Activated naive CD8-positive, alpha-beta T cell (primary cell): ENCODE measurements around the gene CHCHD5.
"Not testable (repeated sequence)": the region's sequence is repeated elsewhere in the genome, so short reads cannot be mapped to it uniquely, and the experiment has no call there.

Experiments
- H3K27ac Mint-ChIP-seq: one replicate; pipeline ENCODE4 v1.8.0; 2021; ENCODE audit warnings: mixed read lengths
- H3K27me3 Mint-ChIP-seq: one replicate; pipeline ENCODE4 v1.8.0; 2021; ENCODE audit warnings: mixed read lengths
- H3K36me3 Mint-ChIP-seq: one replicate; pipeline ENCODE4 v1.8.0; 2021; ENCODE audit warnings: mixed read lengths
- H3K4me1 Mint-ChIP-seq: one replicate; pipeline ENCODE4 v1.8.0; 2021; ENCODE audit warnings: low read depth, mixed read lengths
- H3K4me3 Mint-ChIP-seq: one replicate; pipeline ENCODE4 v1.8.0; 2021; ENCODE audit warnings: mild to moderate bottlenecking, mixed read lengths
- H3K9me3 Mint-ChIP-seq: one replicate; pipeline ENCODE4 v1.8.0; 2021; ENCODE audit warnings: low read depth, mixed read lengths

CHCHD5 gene

GRCh38 chr2:112604952-112605351, 20.5 kb downstream of the CHCHD5 start:
- Mint-ChIP-seq H3K36me3 (peaks cover 3% of the 10 kb centered on the region), H3K27ac (no peak overlapping the region), H3K27me3 (no peaks in the 10 kb centered on the region), H3K9me3 (no peaks in the 10 kb centered on the region), H3K4me1 (peaks cover 2% of the 10 kb centered on the region), H3K4me3 (no peak overlapping the region)

GRCh38 chr2:112605926-112606325, 21.5 kb downstream of the CHCHD5 start:
- Mint-ChIP-seq H3K27ac (no peak overlapping the region), H3K4me1 (no peaks in the 10 kb centered on the region), H3K27me3 (no peaks in the 10 kb centered on the region), H3K36me3 (peaks cover 3% of the 10 kb centered on the region), H3K4me3 (no peak overlapping the region), H3K9me3 (no peaks in the 10 kb centered on the region)

- H3K4me1 Mint-ChIP-seq: no peaks in the 10 kb centered on the region
- H3K27ac Mint-ChIP-seq: no peak overlapping the region
- H3K27me3 Mint-ChIP-seq: no peaks in the 10 kb centered on the region
- no peak overlapping the region for H3K4me3 Mint-ChIP-seq
- H3K36me3 Mint-ChIP-seq: peaks cover 3% of the 10 kb centered on the region
- no peaks in the 10 kb centered on the region for H3K9me3 Mint-ChIP-seq
Measured at GRCh38 chr2:112606547-112606946, 22.1 kb downstream of the CHCHD5 start.

GRCh38 chr2:112607680-112608438, 23.4 kb downstream of the CHCHD5 start:
- H3K9me3 Mint-ChIP-seq: no peaks in the 10 kb centered on the region
- H3K4me3 Mint-ChIP-seq: no peak overlapping the region
- H3K36me3 Mint-ChIP-seq: peaks cover 3% of the 10 kb centered on the region
- H3K27ac Mint-ChIP-seq: no peak overlapping the region
- no peaks in the 10 kb centered on the region for H3K27me3 Mint-ChIP-seq
- H3K4me1 Mint-ChIP-seq: no peaks in the 10 kb centered on the region

- not testable (repeated sequence) for H3K27me3 Mint-ChIP-seq, H3K36me3 Mint-ChIP-seq, H3K27ac Mint-ChIP-seq, H3K4me1 Mint-ChIP-seq, H3K4me3 Mint-ChIP-seq, H3K9me3 Mint-ChIP-seq
Measured at GRCh38 chr2:112609320-112609719, 24.9 kb downstream of the CHCHD5 start.

GRCh38 chr2:112612283-112612682, 27.9 kb downstream of the CHCHD5 start:
- not testable (repeated sequence) for H3K4me1 Mint-ChIP-seq, H3K9me3 Mint-ChIP-seq

GRCh38 chr2:112614201-112614840, 29.9 kb downstream of the CHCHD5 start:
- no peak overlapping the region for H3K27ac Mint-ChIP-seq
- peaks cover 1% of the 10 kb centered on the region for H3K27me3 Mint-ChIP-seq
- no peaks in the 10 kb centered on the region for H3K9me3 Mint-ChIP-seq
- H3K36me3 Mint-ChIP-seq: peaks cover 7% of the 10 kb centered on the region
- no peaks in the 10 kb centered on the region for H3K4me1 Mint-ChIP-seq
- H3K4me3 Mint-ChIP-seq: no peak overlapping the region

More at GRCh38 chr2:112612283-112612682, 27.9 kb downstream of the CHCHD5 start:
- not testable (repeated sequence) for H3K36me3 Mint-ChIP-seq, H3K4me3 Mint-ChIP-seq, H3K27me3 Mint-ChIP-seq, H3K27ac Mint-ChIP-seq

DNA sequence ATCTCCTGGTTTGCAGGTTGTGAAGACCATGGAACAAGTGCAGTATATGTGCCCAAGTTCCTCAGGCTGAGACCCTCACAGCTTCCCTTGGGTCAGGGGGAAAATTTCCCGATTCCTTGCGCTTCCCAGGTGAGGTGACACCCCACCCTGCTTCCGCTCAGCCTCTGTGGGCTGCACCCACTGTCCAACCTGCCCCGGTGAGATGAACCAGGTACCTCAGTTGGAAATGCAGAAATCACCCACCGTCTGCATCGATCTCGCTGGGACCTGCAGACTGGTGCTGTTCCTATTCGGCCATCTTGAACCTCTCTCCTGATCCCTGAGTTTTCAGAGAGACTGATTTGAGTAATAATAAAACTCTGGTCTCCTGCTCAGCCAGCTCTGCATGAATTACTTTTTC, 30.6 kb downstream of the CHCHD5 start:
- Mint-ChIP-seq H3K27ac (no peak overlapping the region), H3K27me3 (peaks cover 1% of the 10 kb centered on the region), H3K36me3 (peaks cover 4% of the 10 kb centered on the region), H3K9me3 (no peaks in the 10 kb centered on the region), H3K4me3 (no peak overlapping the region), H3K4me1 (no peaks in the 10 kb centered on the region)

DNA sequence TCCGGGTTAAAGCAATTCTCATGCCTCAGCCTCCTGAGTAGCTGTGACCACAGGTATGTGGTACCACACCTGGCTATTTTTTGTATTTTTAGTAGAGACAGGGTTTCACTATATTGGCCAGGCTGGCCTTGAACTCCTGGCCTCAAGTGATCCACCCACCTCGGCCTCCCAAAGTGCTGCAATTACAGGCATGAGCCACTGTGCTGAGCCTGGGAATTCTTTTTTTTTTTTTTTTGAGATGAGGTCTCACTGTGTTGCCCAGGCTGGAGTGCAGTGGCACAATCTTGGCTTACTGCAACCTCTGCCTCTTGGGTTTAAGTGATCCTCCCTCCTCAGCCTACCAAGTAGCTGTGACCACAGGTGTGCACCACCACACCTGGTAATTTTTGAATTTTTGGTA, 31.4 kb downstream of the CHCHD5 start:
- H3K27me3 Mint-ChIP-seq, H3K9me3 Mint-ChIP-seq, H3K4me3 Mint-ChIP-seq, H3K4me1 Mint-ChIP-seq, H3K36me3 Mint-ChIP-seq, H3K27ac Mint-ChIP-seq: not testable (repeated sequence)

GRCh38 chr2:112618383-112618782, 34.0 kb downstream of the CHCHD5 start:
- no peak overlapping the region for H3K27ac Mint-ChIP-seq
- H3K27me3 Mint-ChIP-seq: peaks cover 1% of the 10 kb centered on the region
- H3K4me3 Mint-ChIP-seq: no peak overlapping the region
- H3K9me3 Mint-ChIP-seq: no peaks in the 10 kb centered on the region
- H3K4me1 Mint-ChIP-seq: no peaks in the 10 kb centered on the region
- H3K36me3 Mint-ChIP-seq: peaks cover 4% of the 10 kb centered on the region

DNA sequence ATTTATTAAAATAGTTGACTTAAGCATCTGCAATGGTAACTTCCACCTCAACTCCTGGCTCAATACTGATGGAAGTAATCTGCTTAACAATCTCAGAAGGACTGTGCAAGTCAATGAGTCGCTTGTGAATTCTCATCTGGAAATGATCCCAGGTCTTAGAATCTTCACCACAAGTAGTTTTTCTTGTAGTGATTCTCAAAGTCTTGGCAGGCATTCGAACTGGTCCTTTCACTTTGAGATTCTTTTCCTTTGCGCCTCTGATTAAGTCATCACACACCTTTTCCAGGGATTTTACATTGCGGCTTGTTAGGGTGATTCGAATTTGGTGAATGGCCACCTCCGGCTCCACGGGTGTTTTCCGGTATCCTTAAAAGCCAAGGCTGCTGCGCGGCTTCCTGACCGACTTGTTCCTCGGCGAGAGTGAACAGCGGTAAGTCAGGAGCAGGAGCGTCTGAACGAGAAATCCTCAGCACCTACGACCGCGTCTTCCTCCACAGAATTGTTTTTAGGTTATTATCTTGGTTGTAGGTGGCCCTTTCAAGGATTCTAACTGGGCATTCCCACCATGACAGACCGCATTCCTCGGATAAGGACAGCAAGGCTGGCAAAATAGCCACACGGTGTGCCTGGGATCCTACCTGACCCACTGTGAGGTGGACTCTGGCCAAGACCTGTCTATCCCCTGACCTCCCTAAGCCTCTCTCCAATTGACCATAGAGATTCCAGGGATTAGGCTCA, 37.5 kb downstream of the CHCHD5 start:
- H3K4me1 Mint-ChIP-seq: peaks cover 25% of the 10 kb centered on the region
- H3K4me3 Mint-ChIP-seq: no peak overlapping the region
- H3K36me3 Mint-ChIP-seq: no peaks in the 10 kb centered on the region
- H3K9me3 Mint-ChIP-seq: no peaks in the 10 kb centered on the region
- no peak overlapping the region for H3K27ac Mint-ChIP-seq
- H3K27me3 Mint-ChIP-seq: no peaks in the 10 kb centered on the region

DNA sequence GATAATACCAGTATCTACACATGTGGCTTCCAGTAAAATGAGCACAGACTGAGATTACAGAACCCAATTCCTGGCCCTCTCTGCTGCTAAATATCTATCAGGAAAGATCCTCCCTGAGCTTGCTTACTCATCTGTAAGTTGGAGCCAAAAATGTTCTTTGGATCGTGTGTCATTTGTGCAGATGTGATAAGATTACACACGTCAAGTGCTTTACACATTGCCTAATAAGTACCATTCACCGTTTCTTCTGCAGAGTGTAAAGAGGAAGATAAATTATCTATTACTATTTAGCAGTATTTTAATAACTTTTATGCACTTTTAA, 38.1 kb downstream of the CHCHD5 start:
- Mint-ChIP-seq H3K27me3 (no peaks in the 10 kb centered on the region), H3K4me3 (no peak overlapping the region), H3K4me1 (peaks cover 30% of the 10 kb centered on the region), H3K9me3 (no peaks in the 10 kb centered on the region), H3K36me3 (no peaks in the 10 kb centered on the region), H3K27ac (no peak overlapping the region)

GRCh38 chr2:112623913-112624777, 39.7 kb downstream of the CHCHD5 start:
- Mint-ChIP-seq H3K4me1 (peaks cover 42% of the 10 kb centered on the region), H3K27me3 (no peaks in the 10 kb centered on the region), H3K4me3 (peak overlapping the region; percentile 42), H3K9me3 (no peaks in the 10 kb centered on the region), H3K36me3 (no peaks in the 10 kb centered on the region), H3K27ac (no peak overlapping the region)

DNA sequence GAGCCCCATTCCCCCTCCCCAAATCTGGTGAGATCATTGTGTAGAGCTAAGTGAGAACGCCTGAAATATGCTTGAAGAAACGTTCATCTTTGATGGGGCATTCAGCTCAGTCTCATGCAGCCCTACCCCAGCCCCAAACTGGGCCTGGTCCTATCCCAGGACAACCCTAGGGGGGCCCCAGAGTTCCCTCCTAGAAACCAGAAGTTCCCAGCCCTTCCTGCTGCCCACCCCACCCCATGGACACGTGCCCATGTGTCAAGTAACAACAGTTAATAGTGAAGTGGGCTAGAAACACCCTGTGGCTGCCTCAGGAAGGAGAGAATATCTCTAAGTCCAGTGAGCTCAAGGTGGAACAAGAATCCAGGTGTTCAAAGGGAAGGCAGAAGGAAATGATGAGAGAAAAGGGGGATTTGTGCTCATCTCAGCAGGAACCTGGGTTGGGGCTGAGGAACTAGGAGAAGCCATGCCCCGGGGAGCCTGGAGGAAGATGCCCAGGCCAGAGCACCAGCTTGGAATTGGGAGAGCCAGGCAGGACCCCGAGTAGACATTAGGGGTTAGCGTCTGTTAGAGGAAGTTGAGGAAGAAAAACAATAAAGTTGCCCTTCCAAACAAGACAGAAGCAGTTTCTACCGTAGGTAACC, 41.2 kb downstream of the CHCHD5 start:
- Mint-ChIP-seq H3K27me3 (no peaks in the 10 kb centered on the region), H3K4me1 (peaks cover 55% of the 10 kb centered on the region), H3K27ac (no peak overlapping the region), H3K9me3 (no peaks in the 10 kb centered on the region), H3K36me3 (no peaks in the 10 kb centered on the region), H3K4me3 (peak overlapping the region; percentile 13)
